H9 (cell line): ENCODE measurements around the gene KCNJ1. TPM values are rescaled to one million over a fixed set of nuclear protein-coding genes. Genes with fewer than 3 reads are reported as not detected.

Experiments used
- DNase-seq: peaks from one replicate; pipeline ENCODE4 v3.0.0-alpha.2; 2017
- H2AFZ ChIP-seq: one replicate; pipeline ENCODE4 v1.6.1; 2013; ENCODE audit warnings: mild to moderate bottlenecking, low read length, control low read depth, moderate library complexity
- H2AK5ac ChIP-seq: 2 replicates; pipeline ENCODE4 v1.6.1; 2013; ENCODE audit warnings: low read length, control low read depth, mixed read lengths; ENCODE audit not compliant: insufficient read length
- H2BK120ac ChIP-seq: one replicate; pipeline ENCODE4 v1.6.1; 2013; ENCODE audit warnings: low read depth, mild to moderate bottlenecking, low read length, control low read depth, inconsistent platforms; ENCODE audit not compliant: poor library complexity, severe bottlenecking
- H2BK12ac ChIP-seq: 2 replicates; pipeline ENCODE4 v1.6.1; 2013; ENCODE audit warnings: low read length, control low read depth, mixed read lengths, low read depth; ENCODE audit not compliant: insufficient read length
- H2BK15ac ChIP-seq: 2 replicates; pipeline ENCODE4 v1.6.1; 2013; ENCODE audit warnings: low read depth, low read length, control low read depth
- H2BK20ac ChIP-seq: one replicate; pipeline ENCODE4 v1.6.1; 2013; ENCODE audit warnings: low read depth, mild to moderate bottlenecking, low read length, control low read depth, inconsistent platforms; ENCODE audit not compliant: poor library complexity, severe bottlenecking
- H2BK5ac ChIP-seq: 2 replicates; pipeline ENCODE4 v1.6.1; 2013; ENCODE audit warnings: low read length, control low read depth, mixed read lengths; ENCODE audit not compliant: insufficient read length
- H3K14ac ChIP-seq: 2 replicates; pipeline ENCODE4 v1.6.1; 2013; ENCODE audit warnings: low read length, control low read depth; ENCODE audit not compliant: insufficient read depth
- H3K18ac ChIP-seq: 2 replicates; pipeline ENCODE4 v1.6.1; 2013; ENCODE audit warnings: low read depth, mild to moderate bottlenecking, mixed read lengths, low read length, control low read depth; ENCODE audit not compliant: insufficient read length
- H3K23ac ChIP-seq: 2 replicates; pipeline ENCODE4 v1.6.1; 2013; ENCODE audit warnings: low read length, control low read depth, mixed read lengths, low read depth; ENCODE audit not compliant: insufficient read length
- H3K23me2 ChIP-seq: 2 replicates; pipeline ENCODE4 v1.6.1; 2013; ENCODE audit warnings: low read depth, mild to moderate bottlenecking, mixed read lengths, low read length, control low read depth; ENCODE audit not compliant: insufficient read length, poor library complexity, severe bottlenecking
- H3K27ac ChIP-seq: 2 replicates; pipeline ENCODE4 v1.5.1; 2013; ENCODE audit warnings: low read length, control low read depth, mixed read lengths, low read depth; ENCODE audit not compliant: insufficient read length
- H3K27me3 ChIP-seq: 2 replicates; pipeline ENCODE4 v1.6.1; 2013; ENCODE audit warnings: low read length, control low read depth, inconsistent platforms; ENCODE audit not compliant: insufficient read depth
- H3K4ac ChIP-seq: 2 replicates; pipeline ENCODE4 v1.6.1; 2013; ENCODE audit warnings: low read depth, mild to moderate bottlenecking, control low read depth, inconsistent platforms, low read length, moderate library complexity
- H3K4me1 ChIP-seq: 2 replicates; pipeline ENCODE4 v1.6.1; 2013; ENCODE audit warnings: low read length, control low read depth, inconsistent platforms; ENCODE audit not compliant: insufficient read depth
- H3K4me2 ChIP-seq: 2 replicates; pipeline ENCODE4 v1.6.1; 2013; ENCODE audit warnings: low read length, control low read depth, mixed read lengths; ENCODE audit not compliant: insufficient read length, insufficient read depth
- H3K56ac ChIP-seq: 2 replicates; pipeline ENCODE4 v1.6.1; 2013; ENCODE audit warnings: low read depth, mild to moderate bottlenecking, mixed read lengths, low read length, control low read depth; ENCODE audit not compliant: insufficient read length
- H3K79me1 ChIP-seq: 2 replicates; pipeline ENCODE4 v1.6.1; 2013; ENCODE audit warnings: low read depth, mild to moderate bottlenecking, moderate library complexity, low read length, control low read depth, inconsistent platforms; ENCODE audit not compliant: insufficient read depth, poor library complexity, severe bottlenecking
- H3K79me2 ChIP-seq: 2 replicates; pipeline ENCODE4 v1.6.1; 2013; ENCODE audit warnings: low read length, control low read depth, inconsistent platforms; ENCODE audit not compliant: insufficient read depth
- H3K9ac ChIP-seq: 2 replicates; pipeline ENCODE4 v1.6.1; 2013; ENCODE audit warnings: low read length, control low read depth, mixed read lengths; ENCODE audit not compliant: insufficient read length; ENCODE audit errors: extremely low read depth
- H3K9me3 ChIP-seq: one replicate; pipeline ENCODE4 v1.6.1; 2013; ENCODE audit warnings: low read depth, low read length, inconsistent platforms; ENCODE audit not compliant: control insufficient read depth
- H3T11ph ChIP-seq: one replicate; pipeline ENCODE4 v1.6.1; 2013; ENCODE audit warnings: mild to moderate bottlenecking, low read length, control low read depth, inconsistent platforms
- H4K20me1 ChIP-seq: one replicate; pipeline ENCODE4 v1.6.1; 2013; ENCODE audit not compliant: control insufficient read depth, insufficient read length, insufficient read depth
- H4K5ac ChIP-seq: 2 replicates; pipeline ENCODE4 v1.6.1; 2013; ENCODE audit warnings: low read depth, mild to moderate bottlenecking, mixed read lengths, low read length, control low read depth; ENCODE audit not compliant: insufficient read length
- H4K8ac ChIP-seq: replicated peaks from 2 replicates; pipeline ENCODE4 v1.6.1; 2013; ENCODE audit warnings: low read length, control low read depth, mixed read lengths, low read depth; ENCODE audit not compliant: insufficient read length
- H4K91ac ChIP-seq: 2 replicates; pipeline ENCODE4 v1.6.1; 2013; ENCODE audit warnings: low read depth, mild to moderate bottlenecking, moderate library complexity, mixed read lengths, low read length, control low read depth; ENCODE audit not compliant: insufficient read length
- H3K27ac Mint-ChIP-seq, 3 experiments: 2 replicates in 2 of 3; 3 replicates in 1 of 3; pipeline ENCODE4 v1.8.0; 2020 to 2021; ENCODE audit warnings: mixed read lengths in 3 of 3, mild to moderate bottlenecking in 1 of 3, moderate library complexity in 1 of 3
- H3K27me3 Mint-ChIP-seq: 2 replicates; pipeline ENCODE4 v1.8.0; 2021; ENCODE audit warnings: low read depth, mild to moderate bottlenecking, moderate library complexity, mixed read lengths
- H3K36me3 Mint-ChIP-seq, 3 experiments: 2 replicates in 2 of 3; 3 replicates in 1 of 3; pipeline ENCODE4 v1.8.0; 2020 to 2021; ENCODE audit warnings: low read depth in 3 of 3, mixed read lengths in 3 of 3; ENCODE audit not compliant: insufficient read depth in 1 of 3
- H3K4me1 Mint-ChIP-seq, 2 experiments: 2 replicates each; pipeline ENCODE4 v1.8.0; 2020; ENCODE audit warnings: mixed read lengths in 2 of 2
- H3K4me3 Mint-ChIP-seq, 2 experiments: 2 replicates in 1 of 2; 3 replicates in 1 of 2; pipeline ENCODE4 v1.8.0; 2020 to 2021; ENCODE audit warnings: mild to moderate bottlenecking in 2 of 2, mixed read lengths in 2 of 2, moderate library complexity in 1 of 2
- H3K9me3 Mint-ChIP-seq, 2 experiments: 2 replicates in 1 of 2; 3 replicates in 1 of 2; pipeline ENCODE4 v1.8.0; 2020; ENCODE audit warnings: mild to moderate bottlenecking in 2 of 2, mixed read lengths in 2 of 2, moderate library complexity in 1 of 2
- CTCF ChIP-seq: fragments of 200-600 bp; sonication (generic); conservative IDR thresholded peaks from 3 replicates; pipeline ENCODE4 v1.8.0; 2021; ENCODE audit warnings: antibody characterized with exemption, mild to moderate bottlenecking
- WGBS: extraction: QIAGEN DNeasy Blood & Tissue Kit; methylation state at CpG from one replicate; pipeline ENCODE4 v1.1.7; 2013; ENCODE audit warnings: missing lambda C conversion rate, low lambda C conversion rate, mixed read lengths; ENCODE audit not compliant: insufficient read length; ENCODE audit errors: extremely low coverage; 5-methylcytosine and 5-hydroxymethylcytosine counted together
- total RNA-seq: library from RNA; stranded (reverse); gene quantifications from 2 replicates; pipeline ENCODE4 v1.2.1, GENCODE V29; 2021

KCNJ1 gene
- total RNA-seq, 1 experiment from 2014 or later, result not detected

DNA sequence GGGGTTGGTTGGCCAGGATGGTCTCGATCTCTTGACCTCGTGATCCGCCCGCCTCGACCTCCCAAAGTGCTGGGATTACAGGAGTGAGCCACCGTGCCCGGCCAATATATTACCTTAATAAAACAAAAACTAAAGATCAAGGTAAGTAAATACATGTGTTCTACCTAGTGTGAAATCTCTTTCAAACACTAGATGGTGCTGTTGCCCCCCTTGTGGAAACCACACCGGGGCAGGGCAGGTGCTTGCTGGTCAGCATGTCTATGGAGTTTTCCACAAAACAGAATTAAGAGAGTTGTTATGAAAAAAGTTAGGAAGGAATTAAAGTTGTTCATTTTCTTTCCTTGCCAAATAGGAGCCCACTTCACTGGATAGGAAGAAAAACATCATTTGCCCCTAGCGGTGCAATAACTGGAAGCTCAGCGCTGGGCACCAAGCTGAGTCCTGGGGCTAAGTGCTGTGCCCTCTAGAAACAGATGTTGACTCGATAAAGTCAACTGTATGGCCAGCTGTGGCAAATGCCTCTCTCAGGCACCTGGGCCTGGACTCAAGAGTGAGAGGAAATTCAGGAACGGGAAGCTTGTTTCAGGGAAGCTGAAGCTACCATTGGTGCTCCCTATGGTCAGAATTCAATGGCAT is 17.7 kb upstream of the KCNJ1 start:
- Histone ChIP-seq H4K5ac (no peak overlapping the region), H3K23ac (no peak overlapping the region), H2BK5ac (no peak overlapping the region), H2BK15ac (no peak overlapping the region), H3T11ph (no peak overlapping the region), H3K4me2 (no peak overlapping the region), H3K4ac (no peak overlapping the region), H3K27me3 (peaks cover 19% of the 10 kb centered on the region), H3K9me3 (no peaks in the 10 kb centered on the region), H2AFZ (no peak overlapping the region), H2BK120ac (no peak overlapping the region), H3K18ac (no peak overlapping the region), H3K79me1 (no peaks in the 10 kb centered on the region), H3K79me2 (no peaks in the 10 kb centered on the region), H2AK5ac (no peak overlapping the region), H3K14ac (no peak overlapping the region), H3K27ac (no peak overlapping the region), H3K56ac (no peak overlapping the region), H2BK12ac (no peak overlapping the region), H3K23me2 (no peaks in the 10 kb centered on the region), H4K20me1 (no peaks in the 10 kb centered on the region), H4K91ac (no peak overlapping the region), H3K4me1 (no peaks in the 10 kb centered on the region), H3K9ac (no peak overlapping the region), H4K8ac (no peak overlapping the region), H2BK20ac (no peak overlapping the region)
- Mint-ChIP-seq H3K27ac (no peak overlapping the region), H3K27me3 (peaks cover 82% of the 10 kb centered on the region), H3K36me3 (no peaks in the 10 kb centered on the region), H3K4me3 (no peak overlapping the region), H3K9me3 (no peaks in the 10 kb centered on the region), H3K4me1 (peaks cover 19 to 30% of the 10 kb centered on the region in 2 experiments)
- no peak for DNase-seq
- peak; percentile 91 for TF ChIP-seq CTCF
- no CpG with 5 or more reads among the region's 12 CpGs for WGBS
